Activated T-helper 1 cell treated with anti-CD3 and anti-CD28 coated beads, Interleukin-2, amount 50 U/mL, for 16 hours (primary cell): ENCODE results near the gene PRDM1.

ENCODE experiments used
- DNase-seq, 2 donors: peaks; one replicate each; pipeline ENCODE4 v3.0.0-alpha.2; 2020; ENCODE audit warnings: low read depth in 1 of 2, low spot score in 1 of 2

PRDM1 gene

DNA sequence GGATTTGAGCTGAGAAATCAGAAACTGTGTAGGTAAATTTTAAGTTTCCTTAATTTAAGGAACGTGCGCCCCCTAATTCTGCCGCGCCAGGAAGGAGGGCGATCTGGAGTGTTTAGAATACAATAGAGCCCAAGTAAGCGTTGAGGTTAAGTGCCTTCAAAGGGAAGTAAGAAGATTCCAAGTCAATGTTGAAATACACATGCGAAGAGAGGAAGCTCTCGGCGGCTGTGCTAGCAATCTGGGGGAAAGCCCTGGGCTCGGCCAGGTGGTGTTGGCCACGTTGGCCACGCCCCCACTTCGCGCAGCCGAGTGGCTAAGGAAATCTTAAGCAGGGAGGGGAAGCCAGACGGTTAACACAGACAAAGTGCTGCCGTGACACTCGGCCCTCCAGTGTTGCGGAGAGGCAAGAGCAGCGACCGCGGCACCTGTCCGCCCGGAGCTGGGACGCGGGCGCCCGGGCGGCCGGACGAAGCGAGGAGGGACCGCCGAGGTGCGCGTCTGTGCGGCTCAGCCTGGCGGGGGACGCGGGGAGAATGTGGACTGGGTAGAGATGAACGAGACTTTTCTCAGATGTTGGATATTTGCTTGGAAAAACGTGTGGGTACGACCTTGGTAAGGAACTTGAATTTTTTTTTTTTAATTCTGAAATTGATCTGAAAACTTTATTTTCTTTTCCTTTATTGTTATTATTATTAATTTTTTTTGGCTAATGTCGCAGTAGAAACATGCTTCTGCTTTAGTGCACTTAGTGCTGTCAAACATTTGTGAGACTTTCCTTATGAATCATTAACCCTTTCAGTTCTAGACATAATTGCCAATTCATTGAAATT is at the start of gene PRDM1:
Gene PRDM1, plus strand, starts transcription at position 353 of the 830 bp plus-strand sequence. Its CDS starts 218 bp downstream, at position 571.
- peak; percentile 45 to 73 for DNase-seq

GRCh38 chr6:106037060-106037459 is 49.1 kb upstream of the PRDM1 start:
- no peak for DNase-seq

GRCh38 chr6:106039897-106040592 is 46.1 kb upstream of the PRDM1 start:
- DNase-seq: no peak

- DNase-seq: no peak
Measured at GRCh38 chr6:106044151-106044550, 42.0 kb upstream of the PRDM1 start.

DNA sequence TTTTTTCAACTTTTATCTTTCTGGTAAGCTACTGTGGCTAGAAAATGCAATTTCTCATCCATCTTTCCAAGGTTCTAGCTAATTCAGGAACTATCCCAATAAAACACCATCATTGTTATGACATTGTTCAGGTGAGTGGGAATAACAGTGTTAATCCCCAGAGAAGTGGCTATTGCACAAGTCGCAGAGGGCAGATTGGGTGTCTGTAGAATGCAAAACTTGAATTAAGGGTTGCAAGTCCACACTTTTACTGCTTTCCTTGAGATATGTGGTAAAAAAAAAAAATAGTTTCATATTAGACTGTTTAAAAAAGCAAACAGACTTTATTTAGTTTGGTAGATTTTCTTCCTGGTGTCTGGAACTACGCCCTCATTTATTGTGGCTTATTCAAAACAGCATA is 41.1 kb upstream of the PRDM1 start:
- DNase-seq: no peak

GRCh38 chr6:106046116-106046853 is 39.9 kb upstream of the PRDM1 start:
- no peak for DNase-seq

DNA sequence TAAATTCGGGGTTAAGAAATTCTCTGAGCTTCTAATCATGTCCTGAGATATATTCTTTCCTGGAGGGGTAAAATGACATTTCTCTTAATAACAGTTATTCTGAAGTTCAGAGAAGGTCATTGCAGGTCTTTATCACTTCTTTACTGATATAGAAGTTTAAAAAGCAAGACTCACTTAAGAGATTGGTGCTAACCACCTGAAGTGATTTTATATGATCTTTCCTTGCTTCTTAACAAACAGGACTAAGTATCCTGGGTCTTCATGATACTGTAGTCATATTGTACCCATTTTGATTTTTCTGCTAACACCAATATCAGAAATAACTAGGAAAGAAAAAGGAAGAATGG is 39.3 kb upstream of the PRDM1 start:
- DNase-seq: no peak

- no peak for DNase-seq
Measured at GRCh38 chr6:106048336-106048735, 37.8 kb upstream of the PRDM1 start.

DNA sequence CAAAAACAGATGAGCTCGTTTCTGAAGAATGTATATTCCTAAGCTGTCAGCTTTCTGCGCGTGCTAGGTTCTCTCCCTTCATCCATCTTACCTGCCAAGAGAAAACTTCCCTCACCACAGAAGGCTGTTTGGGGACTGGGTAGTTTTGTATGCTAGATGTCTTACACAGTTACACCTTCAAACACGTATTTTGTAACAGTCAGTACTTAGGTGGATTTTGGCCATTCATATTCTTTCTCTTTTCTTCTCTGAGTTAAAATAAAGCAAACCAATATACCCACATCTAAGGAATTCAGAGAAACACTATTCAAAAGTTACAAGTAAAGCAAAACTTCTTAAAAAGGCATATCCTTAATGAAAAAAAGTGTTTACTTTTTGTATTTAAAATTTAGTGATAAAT is 35.6 kb upstream of the PRDM1 start:
- no peak for DNase-seq

DNA sequence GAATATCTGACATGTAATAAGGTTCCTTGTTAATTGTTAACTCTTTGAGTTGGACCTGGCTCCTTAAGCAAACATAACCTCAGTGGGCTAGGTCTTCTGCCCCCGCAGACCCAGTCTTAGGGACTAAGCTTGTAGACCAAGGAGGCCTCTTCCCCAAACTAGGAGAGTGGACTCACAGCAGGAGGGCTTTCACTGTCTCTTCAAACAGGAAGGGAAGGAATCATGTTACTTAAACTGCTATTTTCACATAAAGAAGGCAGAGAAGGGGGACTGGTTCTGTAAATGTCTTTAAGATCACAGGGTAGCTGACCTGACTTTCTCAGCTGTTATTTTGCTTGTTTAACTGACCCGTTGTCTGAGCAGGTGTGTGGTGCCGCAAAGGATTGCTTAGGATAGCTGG is 34.9 kb upstream of the PRDM1 start:
- DNase-seq: no peak

DNA sequence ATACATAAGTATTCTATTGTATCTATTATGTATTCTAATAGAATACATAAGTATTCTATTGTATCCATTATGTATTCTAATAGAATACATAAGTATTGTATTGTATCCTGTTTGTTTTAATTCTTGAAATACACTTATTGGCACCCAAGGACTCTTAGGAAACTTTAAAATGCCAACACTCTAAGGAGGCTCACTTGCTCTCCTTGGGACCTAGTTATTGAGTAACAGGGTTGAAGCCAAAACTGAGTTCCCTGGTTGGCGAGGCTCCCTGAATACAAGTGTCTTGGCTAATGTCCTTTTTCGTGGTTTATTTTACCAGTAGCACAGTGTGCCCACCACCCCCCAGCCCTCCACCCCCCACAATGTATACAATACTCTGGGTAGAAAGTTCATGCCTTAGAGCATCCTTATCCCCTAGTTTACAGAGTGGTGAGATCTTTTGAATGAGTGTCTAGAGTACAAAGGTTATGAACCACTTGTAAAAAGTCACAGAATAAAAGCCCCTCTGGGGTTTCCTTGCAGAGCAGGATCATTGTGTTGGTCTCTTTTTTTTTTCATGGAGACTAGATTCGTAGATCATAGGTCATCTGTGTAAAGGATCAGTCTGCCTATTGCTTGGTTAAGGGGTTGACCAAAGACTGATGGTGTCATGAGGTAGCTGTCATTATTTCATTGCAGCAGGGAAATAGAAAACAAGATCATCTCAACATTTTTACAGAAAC is 32.5 kb upstream of the PRDM1 start:
- no peak for DNase-seq

- DNase-seq: no peak
Measured at GRCh38 chr6:106055489-106055888, 30.6 kb upstream of the PRDM1 start.

GRCh38 chr6:106056060-106056745 is 29.9 kb upstream of the PRDM1 start:
- no peak for DNase-seq

DNA sequence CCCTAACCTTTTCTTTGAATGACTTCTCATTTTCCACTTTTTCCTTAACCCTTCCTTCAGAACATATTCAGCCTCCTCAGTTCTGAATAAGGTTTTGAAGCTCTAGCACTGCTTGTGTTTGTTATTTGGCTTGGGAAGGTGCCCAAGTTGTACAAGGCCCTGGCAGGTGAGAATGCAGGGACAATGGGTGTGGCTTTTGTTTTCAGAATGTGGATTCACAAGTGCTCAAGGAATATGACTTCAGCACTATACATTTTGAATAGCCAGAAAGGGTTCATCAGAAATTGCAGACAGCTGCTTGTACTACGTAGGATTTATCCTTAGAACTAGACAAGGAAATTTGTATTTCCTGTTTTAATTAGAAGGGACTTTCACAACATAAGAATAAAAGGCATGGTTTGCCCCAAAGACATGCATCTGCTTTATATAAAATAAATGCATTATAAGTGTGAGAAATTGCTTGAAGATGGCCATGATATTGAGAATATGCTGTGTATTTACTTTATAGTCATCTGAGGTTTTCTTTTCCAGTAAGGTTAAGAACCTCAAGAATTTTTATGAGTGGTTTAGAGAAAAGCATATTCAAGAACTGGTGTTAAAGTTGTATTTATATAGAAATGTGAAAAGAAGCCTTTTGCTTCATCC is 29.3 kb upstream of the PRDM1 start:
- DNase-seq: no peak

DNA sequence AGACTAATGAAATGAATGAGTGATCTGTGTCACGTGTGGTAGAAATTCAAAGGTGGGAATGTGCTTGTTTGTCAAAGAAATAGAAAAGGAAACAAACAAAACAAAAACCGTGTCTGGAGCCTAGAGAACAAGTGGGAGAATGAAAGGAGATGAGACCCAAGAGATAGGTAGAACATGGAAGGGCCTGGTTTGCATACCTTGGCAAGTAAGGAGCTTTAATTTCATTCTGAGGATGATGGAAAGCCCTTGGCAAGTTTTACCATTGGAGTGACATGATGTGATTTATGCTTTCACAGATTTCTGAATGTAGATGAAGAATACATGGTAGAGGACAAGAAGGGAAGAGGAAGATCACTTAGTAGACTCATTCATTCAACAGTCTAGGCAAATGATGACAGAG is 26.8 kb upstream of the PRDM1 start:
- DNase-seq: no peak

DNA sequence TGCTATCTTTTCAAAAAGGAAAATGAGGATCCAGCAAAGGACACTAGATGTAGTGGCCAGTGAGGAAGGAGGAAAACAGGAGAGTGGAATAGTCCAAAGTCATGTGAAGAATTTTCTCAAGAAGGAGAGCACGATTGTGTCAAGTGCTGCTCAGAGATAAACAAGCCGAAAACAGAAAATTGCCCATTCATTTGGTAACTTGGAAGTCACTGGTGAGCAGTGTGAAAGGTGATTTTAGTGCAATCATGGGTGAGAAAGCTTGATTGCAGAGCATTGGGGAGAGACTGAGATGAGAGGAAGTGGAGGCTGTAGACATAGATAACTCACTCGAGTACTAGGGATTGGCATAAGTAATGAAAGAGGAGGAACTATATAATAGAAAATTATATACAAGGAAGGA is 26.0 kb upstream of the PRDM1 start:
- no peak for DNase-seq

GRCh38 chr6:106063448-106063850 is 22.7 kb upstream of the PRDM1 start:
- DNase-seq: no peak

DNA sequence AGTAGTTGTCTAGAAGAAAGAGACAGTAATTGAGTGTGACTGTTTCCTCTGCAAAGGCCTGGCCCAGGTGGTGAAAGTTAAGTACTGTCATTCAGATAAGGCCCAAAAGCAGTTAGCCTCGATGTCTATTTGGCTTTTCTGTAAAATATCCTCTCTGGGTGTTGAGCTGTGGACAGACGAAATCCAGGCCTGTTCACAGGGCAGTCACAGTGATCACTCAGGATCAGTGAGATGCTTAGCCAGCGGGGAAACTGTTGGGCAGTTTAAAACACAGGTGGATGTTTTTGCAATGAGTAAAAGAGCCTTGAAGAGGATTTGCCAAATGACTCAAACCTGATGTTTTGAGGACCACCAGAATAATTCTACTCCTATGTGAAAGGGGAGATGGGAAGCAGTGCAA is 22.0 kb upstream of the PRDM1 start:
- DNase-seq: no peak

DNA sequence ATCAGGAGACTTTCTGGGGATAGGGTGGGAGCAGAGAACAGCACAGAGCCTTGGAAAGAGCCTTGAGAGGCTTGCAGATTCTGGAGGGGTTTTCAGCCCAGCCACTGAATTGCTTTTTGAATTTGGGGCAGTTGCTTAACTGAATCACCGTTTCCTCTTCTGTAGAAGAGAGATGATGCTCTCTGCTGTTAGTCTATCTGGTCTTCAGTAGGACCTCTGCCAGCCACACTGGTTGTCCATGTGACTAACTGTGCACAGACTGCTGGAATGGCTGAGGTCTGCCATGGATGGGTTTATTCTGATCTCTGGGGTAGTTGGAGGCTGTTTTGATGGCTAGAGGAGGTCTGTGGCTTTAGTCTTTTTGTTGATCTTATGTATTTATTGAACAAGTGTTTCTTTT is 21.4 kb upstream of the PRDM1 start:
- no peak for DNase-seq

- no peak for DNase-seq
Measured at GRCh38 chr6:106066989-106067388, 19.1 kb upstream of the PRDM1 start.
